Measurements from ENCODE around the gene DENND1A.

DENND1A gene

GRCh38 chr9:123724211-123724796 is 205.6 kb downstream of the DENND1A start:
- peaks cover 26% of the 10 kb centered on the region for H3K9me3 ChIP-seq (ENCODE audit: control insufficient read depth, low read length)
- H3K4me3 ChIP-seq (ENCODE audit: extremely low read depth, insufficient read depth, low read length, poor library complexity, severe bottlenecking): no peak overlapping the region
- no peaks in the 10 kb centered on the region for H3K36me3 ChIP-seq (ENCODE audit: control insufficient read depth, insufficient read depth, low read length)
- WGBS, 2 experiments (ENCODE audit: insufficient coverage in 2 of 2): 100% methylated on average over 1 of the region's 2 CpGs; no CpG with 5 or more reads in 1 of the 2 experiments
- H3K4me1 ChIP-seq (ENCODE audit: control insufficient read depth, insufficient read depth, low read length, poor library complexity, severe bottlenecking): no peaks in the 10 kb centered on the region
- no peak overlapping the region for H3K27ac ChIP-seq (ENCODE audit: low read depth, low read length, severe bottlenecking)

- H3K27ac ChIP-seq (ENCODE audit: low read depth, low read length, severe bottlenecking): no peak overlapping the region
- H3K4me1 ChIP-seq (ENCODE audit: control insufficient read depth, insufficient read depth, low read length, poor library complexity, severe bottlenecking): no peaks in the 10 kb centered on the region
- WGBS, 2 experiments (ENCODE audit: insufficient coverage in 2 of 2): 98 to 100% methylated on average over 3 of the region's 4 CpGs
- no peaks in the 10 kb centered on the region for H3K36me3 ChIP-seq (ENCODE audit: control insufficient read depth, insufficient read depth, low read length)
- H3K4me3 ChIP-seq (ENCODE audit: extremely low read depth, insufficient read depth, low read length, poor library complexity, severe bottlenecking): no peak overlapping the region
- peaks cover 32% of the 10 kb centered on the region for H3K9me3 ChIP-seq (ENCODE audit: control insufficient read depth, low read length)
Observed at GRCh38 chr9:123723135-123723875, 206.6 kb downstream of the DENND1A start.

DNA sequence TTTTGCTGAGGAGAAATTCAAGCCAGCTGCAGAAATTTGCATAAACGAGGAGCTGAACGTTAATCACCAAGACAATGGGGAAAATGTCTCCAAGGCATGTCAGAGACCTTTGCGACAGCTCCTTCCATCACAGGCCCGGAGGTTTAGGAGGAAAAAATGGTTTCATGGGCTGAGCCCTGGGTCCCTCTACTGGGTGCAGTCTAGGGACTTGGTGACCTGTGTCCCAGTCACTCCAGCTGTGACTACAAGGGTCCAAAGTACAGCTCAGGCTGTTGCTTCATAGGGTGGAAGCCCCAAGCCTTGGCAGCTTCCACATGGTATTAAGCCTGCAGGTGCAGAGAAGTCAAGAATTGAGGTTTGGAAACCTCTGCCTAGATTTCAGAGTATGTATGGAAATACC is 207.5 kb downstream of the DENND1A start:
- Histone ChIP-seq H3K4me3 (ENCODE audit: extremely low read depth, insufficient read depth, low read length, poor library complexity, severe bottlenecking) (no peak overlapping the region), H3K9me3 (ENCODE audit: control insufficient read depth, low read length) (peaks cover 32% of the 10 kb centered on the region), H3K27ac (ENCODE audit: low read depth, low read length, severe bottlenecking) (no peak overlapping the region), H3K4me1 (ENCODE audit: control insufficient read depth, insufficient read depth, low read length, poor library complexity, severe bottlenecking) (no peaks in the 10 kb centered on the region), H3K36me3 (ENCODE audit: control insufficient read depth, insufficient read depth, low read length) (no peaks in the 10 kb centered on the region)
- 88 to 92% methylated on average over 2 to 4 of the region's 4 CpGs for WGBS, 2 experiments (ENCODE audit: insufficient coverage in 2 of 2)

DNA sequence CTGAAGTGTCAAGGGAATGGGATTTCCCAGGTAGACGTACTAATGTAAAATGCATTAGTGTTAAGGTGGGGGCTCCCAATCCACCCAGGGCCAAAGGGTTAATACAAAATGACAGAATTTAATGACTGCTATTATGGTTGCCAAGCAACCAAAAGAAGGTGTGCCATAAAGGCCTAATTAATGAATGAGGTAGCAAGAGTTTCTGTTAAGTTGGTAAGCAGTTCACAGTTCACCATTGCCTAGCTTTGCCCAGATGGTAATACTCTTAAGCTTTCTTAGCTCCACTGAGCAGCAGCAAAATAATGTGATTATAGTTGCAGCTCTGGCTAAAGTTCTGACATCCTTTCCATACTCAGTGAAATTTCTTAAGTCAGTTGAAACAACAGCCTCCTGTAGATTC is 211.7 kb downstream of the DENND1A start:
- 100% methylated on average over 1 of the region's 1 CpG for WGBS, 2 experiments (ENCODE audit: insufficient coverage in 2 of 2)
- Histone ChIP-seq H3K27ac (ENCODE audit: low read depth, low read length, severe bottlenecking) (no peak overlapping the region), H3K9me3 (ENCODE audit: control insufficient read depth, low read length) (peaks cover 27% of the 10 kb centered on the region), H3K36me3 (ENCODE audit: control insufficient read depth, insufficient read depth, low read length) (no peaks in the 10 kb centered on the region), H3K4me3 (ENCODE audit: extremely low read depth, insufficient read depth, low read length, poor library complexity, severe bottlenecking) (no peak overlapping the region), H3K4me1 (ENCODE audit: control insufficient read depth, insufficient read depth, low read length, poor library complexity, severe bottlenecking) (no peaks in the 10 kb centered on the region)

- Histone ChIP-seq H3K27ac (ENCODE audit: low read depth, low read length, severe bottlenecking) (no peak overlapping the region), H3K9me3 (ENCODE audit: control insufficient read depth, low read length) (peaks cover 24% of the 10 kb centered on the region), H3K4me1 (ENCODE audit: control insufficient read depth, insufficient read depth, low read length, poor library complexity, severe bottlenecking) (no peaks in the 10 kb centered on the region)
Observed at GRCh38 chr9:123717581-123718175, 212.2 kb downstream of the DENND1A start.

GRCh38 chr9:123716339-123716945 is 213.5 kb downstream of the DENND1A start:
- WGBS, 2 experiments (ENCODE audit: insufficient coverage in 2 of 2): 81 to 100% methylated on average over 1 to 3 of the region's 8 CpGs

More at GRCh38 chr9:123717581-123718175, 212.2 kb downstream of the DENND1A start:
- H3K4me3 ChIP-seq (ENCODE audit: extremely low read depth, insufficient read depth, low read length, poor library complexity, severe bottlenecking): no peak overlapping the region
- H3K36me3 ChIP-seq (ENCODE audit: control insufficient read depth, insufficient read depth, low read length): no peaks in the 10 kb centered on the region

DNA sequence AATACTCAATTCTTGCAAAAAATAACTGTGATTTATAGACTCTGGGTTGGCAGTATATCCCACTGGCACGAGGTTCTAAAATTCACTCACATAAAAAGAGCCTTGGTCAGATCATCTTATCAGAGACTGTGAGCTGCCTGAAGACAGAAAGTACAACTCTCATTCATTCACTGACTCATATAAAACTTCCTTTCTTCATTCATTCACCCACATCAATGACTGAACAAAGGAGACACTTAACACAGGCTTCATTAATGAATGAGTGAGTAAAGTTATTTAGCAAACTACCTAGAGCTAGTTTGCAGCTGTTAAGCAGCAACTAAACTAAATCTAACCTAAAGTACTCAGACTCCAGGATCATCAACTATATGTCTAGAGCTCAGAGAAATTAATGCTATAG is 214.7 kb downstream of the DENND1A start:
- H3K9me3 ChIP-seq (ENCODE audit: control insufficient read depth, low read length): peaks cover 8% of the 10 kb centered on the region
- H3K4me3 ChIP-seq (ENCODE audit: extremely low read depth, insufficient read depth, low read length, poor library complexity, severe bottlenecking): no peak overlapping the region
- H3K4me1 ChIP-seq (ENCODE audit: control insufficient read depth, insufficient read depth, low read length, poor library complexity, severe bottlenecking): no peaks in the 10 kb centered on the region
- no peak overlapping the region for H3K27ac ChIP-seq (ENCODE audit: low read depth, low read length, severe bottlenecking)
- WGBS, 2 experiments (ENCODE audit: insufficient coverage in 2 of 2): 80 to 100% methylated on average over 1 of the region's 1 CpG
- no peaks in the 10 kb centered on the region for H3K36me3 ChIP-seq (ENCODE audit: control insufficient read depth, insufficient read depth, low read length)

More at GRCh38 chr9:123716339-123716945, 213.5 kb downstream of the DENND1A start:
- Histone ChIP-seq H3K4me3 (ENCODE audit: extremely low read depth, insufficient read depth, low read length, poor library complexity, severe bottlenecking) (no peak overlapping the region), H3K4me1 (ENCODE audit: control insufficient read depth, insufficient read depth, low read length, poor library complexity, severe bottlenecking) (no peaks in the 10 kb centered on the region), H3K27ac (ENCODE audit: low read depth, low read length, severe bottlenecking) (no peak overlapping the region), H3K36me3 (ENCODE audit: control insufficient read depth, insufficient read depth, low read length) (no peaks in the 10 kb centered on the region), H3K9me3 (ENCODE audit: control insufficient read depth, low read length) (peaks cover 14% of the 10 kb centered on the region)

DNA sequence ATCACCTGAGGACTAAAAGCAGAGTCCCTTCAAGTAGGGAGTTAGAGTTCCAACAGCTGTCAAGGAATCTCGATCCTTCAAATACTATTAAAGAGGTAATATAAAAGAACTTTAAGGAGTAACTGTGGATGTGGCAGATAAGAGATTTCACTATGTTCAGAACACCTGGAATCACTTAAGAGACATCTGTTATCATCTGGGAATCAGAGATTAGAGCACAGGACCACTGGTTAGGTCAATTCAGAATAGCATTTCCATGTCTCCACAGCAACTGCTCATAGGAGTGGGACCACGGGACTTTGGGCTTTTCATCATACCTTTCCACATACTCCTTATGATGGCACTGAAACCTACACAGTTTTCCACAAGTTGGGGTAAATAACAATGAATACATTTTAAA is 216.6 kb downstream of the DENND1A start:
- no peak overlapping the region for H3K27ac ChIP-seq (ENCODE audit: low read depth, low read length, severe bottlenecking)
- no peaks in the 10 kb centered on the region for H3K9me3 ChIP-seq (ENCODE audit: control insufficient read depth, low read length)
- no CpG with 5 or more reads among the region's 2 CpGs for WGBS, 2 experiments (ENCODE audit: insufficient coverage in 2 of 2)
- H3K4me3 ChIP-seq (ENCODE audit: extremely low read depth, insufficient read depth, low read length, poor library complexity, severe bottlenecking): no peak overlapping the region
- H3K36me3 ChIP-seq (ENCODE audit: control insufficient read depth, insufficient read depth, low read length): no peaks in the 10 kb centered on the region
- no peaks in the 10 kb centered on the region for H3K4me1 ChIP-seq (ENCODE audit: control insufficient read depth, insufficient read depth, low read length, poor library complexity, severe bottlenecking)

DNA sequence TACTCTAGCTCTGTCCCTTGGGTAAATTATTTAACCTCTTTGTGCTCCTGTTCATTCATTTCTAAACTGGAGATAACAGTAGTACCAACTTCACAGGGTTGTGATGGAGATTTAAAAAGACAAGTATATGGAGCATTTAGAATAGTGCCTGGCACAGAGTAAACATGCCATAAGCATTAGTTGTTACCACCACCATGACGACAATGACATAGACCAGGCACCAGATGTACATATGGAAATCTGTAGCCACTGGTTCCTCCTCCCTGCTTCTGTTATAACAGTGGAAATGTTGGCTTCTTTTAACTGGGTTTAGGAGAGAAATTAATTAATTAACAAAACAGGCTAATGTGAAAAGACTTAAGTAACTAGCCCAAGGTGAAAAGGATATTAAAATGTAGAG is 217.5 kb downstream of the DENND1A start:
- Histone ChIP-seq H3K27ac (ENCODE audit: low read depth, low read length, severe bottlenecking) (no peak overlapping the region), H3K4me1 (ENCODE audit: control insufficient read depth, insufficient read depth, low read length, poor library complexity, severe bottlenecking) (no peaks in the 10 kb centered on the region), H3K9me3 (ENCODE audit: control insufficient read depth, low read length) (no peaks in the 10 kb centered on the region), H3K4me3 (ENCODE audit: extremely low read depth, insufficient read depth, low read length, poor library complexity, severe bottlenecking) (no peak overlapping the region), H3K36me3 (ENCODE audit: control insufficient read depth, insufficient read depth, low read length) (no peaks in the 10 kb centered on the region)
- WGBS, 2 experiments (ENCODE audit: insufficient coverage in 2 of 2): 100% methylated on average over 1 of the region's 1 CpG; no CpG with 5 or more reads in 1 of the 2 experiments

GRCh38 chr9:123710299-123710698 is 219.6 kb downstream of the DENND1A start:
- Histone ChIP-seq H3K36me3 (ENCODE audit: control insufficient read depth, insufficient read depth, low read length) (no peaks in the 10 kb centered on the region), H3K9me3 (ENCODE audit: control insufficient read depth, low read length) (no peaks in the 10 kb centered on the region), H3K4me3 (ENCODE audit: extremely low read depth, insufficient read depth, low read length, poor library complexity, severe bottlenecking) (no peak overlapping the region), H3K4me1 (ENCODE audit: control insufficient read depth, insufficient read depth, low read length, poor library complexity, severe bottlenecking) (no peaks in the 10 kb centered on the region), H3K27ac (ENCODE audit: low read depth, low read length, severe bottlenecking) (no peak overlapping the region)
- WGBS, 2 experiments (ENCODE audit: insufficient coverage in 2 of 2): no CpG with 5 or more reads among the region's 1 CpG
